GM19397 (cell line): ENCODE measurements around the gene ALG3.
"Not testable (repeated sequence)": the region's sequence is repeated elsewhere in the genome, so short reads cannot be mapped to it uniquely, and the experiment has no call there.

Experiments
- ATAC-seq: cut with Tn5 transposase; IDR thresholded peaks from one replicate; pipeline ENCODE4 v1.9.1; 2021; ENCODE audit warnings: mild to moderate bottlenecking, moderate library complexity; ENCODE audit not compliant: unreplicated experiment

The ALG3 gene

DNA sequence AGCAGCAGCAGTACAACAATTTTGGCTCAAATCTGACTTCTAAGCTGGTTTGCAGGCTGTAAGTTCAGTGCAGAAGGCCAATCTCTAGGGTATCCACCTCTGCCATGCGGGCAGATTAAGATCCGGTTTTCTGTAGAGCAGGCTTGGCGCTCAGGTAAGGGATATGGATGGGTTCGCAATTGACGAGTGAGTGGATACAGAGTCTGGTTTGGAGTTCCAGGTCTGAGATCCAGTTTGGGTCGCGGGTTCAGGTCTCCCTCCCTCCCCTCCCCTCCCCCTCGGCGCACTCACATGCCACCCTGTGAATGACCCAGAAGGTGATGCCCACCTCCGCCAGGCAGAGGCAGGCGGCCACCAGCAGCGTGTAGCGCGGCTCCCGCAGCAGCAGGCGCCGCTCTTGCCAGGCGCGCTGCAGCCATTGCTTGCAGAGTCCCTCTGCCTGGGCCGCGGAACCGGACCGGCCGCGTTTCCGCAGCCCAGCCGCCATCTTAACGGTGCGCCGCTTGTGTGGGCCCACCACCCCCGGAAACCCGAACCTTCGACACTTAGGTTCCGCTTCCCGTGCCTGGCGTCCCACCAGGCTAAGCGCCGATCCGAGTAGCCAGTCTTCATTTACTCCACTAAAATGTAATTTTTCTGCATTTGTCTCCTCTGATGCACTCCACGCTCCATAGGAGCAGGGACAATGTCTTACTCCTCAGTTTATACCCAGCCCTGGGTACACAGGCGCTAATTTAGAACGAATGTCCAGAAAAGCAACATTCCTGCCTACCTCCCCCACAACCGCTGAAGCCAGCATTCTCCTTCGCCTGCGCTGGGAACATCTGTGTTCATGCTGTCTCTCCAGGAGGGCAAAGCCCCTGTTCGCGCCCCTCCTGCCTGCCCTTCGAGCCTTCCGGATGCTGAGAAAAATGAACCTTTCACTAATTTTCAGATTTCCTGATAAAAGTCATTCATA lies at the start of gene ALG3:
Gene ALG3 (minus strand): TSS at position 509 of the 958 bp plus-strand sequence. CDS start 22 bp downstream, at position 487.
- ATAC-seq: peak; percentile 54

DNA sequence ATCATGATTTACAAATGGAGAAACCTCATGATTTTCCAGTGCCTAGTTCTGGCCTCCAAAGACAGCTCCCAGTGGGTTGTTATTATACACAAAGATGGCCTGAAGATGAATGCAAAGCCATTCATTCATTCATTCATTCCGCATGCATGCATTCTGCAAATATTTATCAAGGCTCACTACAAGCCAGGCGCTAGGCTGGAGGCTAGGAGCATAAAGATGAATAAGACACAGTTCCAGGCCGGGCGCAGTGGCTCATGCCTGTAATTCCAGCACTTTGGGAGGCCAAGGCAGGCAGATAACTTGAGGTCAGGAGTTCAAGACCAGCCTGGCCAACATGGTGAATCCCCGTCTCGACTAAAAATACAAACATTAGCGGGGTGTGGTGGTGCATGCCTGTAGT lies 47.9 kb upstream of the ALG3 start:
- no peak for ATAC-seq

DNA sequence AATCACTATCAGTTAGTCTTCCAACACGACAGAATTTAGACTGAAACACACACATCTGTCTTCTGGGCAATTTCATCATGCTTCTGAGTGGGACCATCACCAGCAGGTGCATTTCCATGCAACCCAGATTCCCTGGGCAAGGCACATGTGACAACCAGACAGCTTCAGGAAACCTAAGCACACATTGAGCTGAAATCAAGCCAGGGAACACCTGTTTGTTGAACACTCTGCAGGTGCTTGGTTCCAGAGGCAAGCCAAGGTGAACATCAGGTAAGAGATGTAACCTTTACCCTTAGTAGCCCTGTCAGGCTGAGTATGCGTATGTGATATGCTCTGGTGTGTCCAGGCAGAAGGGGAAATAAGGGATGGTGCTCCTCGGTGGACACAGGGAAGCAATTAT lies 47.0 kb upstream of the ALG3 start:
- ATAC-seq: no peak

DNA sequence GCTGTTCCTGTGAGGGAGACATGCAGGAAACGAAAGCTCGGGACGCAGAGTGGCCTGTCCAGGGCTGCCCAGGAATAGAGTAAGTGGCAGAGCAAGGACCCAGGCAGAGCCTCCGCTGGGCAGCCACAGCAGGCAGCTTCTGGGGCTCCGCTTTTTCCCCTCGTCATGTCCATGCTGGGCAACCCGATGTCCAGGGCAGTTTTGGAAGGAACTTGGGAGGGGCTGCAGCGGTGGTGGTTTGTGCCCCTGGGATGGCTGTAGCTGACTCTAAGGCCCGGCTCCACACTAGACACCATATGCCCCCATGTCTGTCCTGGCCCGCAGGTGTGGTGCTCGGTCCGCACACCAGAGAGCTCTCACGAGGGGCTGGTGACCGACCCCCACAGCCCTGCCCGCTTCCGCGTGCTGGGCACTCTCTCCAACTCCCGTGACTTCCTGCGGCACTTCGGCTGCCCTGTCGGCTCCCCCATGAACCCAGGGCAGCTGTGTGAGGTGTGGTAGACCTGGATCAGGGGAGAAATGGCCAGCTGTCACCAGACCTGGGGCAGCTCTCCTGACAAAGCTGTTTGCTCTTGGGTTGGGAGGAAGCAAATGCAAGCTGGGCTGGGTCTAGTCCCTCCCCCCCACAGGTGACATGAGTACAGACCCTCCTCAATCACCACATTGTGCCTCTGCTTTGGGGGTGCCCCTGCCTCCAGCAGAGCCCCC lies 43.1 kb upstream of the ALG3 start:
- no peak for ATAC-seq

DNA sequence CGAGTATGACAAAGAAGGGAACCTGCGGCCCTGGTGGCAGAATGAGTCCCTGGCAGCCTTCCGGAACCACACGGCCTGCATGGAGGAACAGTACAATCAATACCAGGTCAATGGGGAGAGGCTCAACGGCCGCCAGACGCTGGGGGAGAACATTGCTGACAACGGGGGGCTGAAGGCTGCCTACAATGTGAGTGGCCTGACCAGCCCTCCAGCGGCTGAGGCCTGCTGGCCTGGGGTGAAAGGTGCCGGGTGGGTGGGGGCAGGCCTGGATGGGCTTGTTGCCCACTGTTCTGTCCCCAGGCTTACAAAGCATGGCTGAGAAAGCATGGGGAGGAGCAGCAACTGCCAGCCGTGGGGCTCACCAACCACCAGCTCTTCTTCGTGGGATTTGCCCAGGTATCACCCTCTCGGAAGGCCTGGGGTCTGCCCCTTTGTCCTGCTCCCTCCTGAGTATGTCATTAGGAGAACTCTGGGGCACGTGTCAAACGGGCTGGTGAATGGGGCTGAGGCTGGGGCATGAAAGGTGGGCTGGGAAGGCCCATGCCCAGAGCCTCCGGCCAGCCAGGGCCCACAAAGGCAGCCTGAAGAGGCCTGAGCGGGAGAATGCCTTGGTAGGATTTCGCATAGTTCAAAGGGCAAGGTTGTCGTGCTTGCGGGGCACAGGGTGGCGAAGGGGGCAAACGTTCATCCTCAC lies 42.4 kb upstream of the ALG3 start:
- no peak for ATAC-seq

DNA sequence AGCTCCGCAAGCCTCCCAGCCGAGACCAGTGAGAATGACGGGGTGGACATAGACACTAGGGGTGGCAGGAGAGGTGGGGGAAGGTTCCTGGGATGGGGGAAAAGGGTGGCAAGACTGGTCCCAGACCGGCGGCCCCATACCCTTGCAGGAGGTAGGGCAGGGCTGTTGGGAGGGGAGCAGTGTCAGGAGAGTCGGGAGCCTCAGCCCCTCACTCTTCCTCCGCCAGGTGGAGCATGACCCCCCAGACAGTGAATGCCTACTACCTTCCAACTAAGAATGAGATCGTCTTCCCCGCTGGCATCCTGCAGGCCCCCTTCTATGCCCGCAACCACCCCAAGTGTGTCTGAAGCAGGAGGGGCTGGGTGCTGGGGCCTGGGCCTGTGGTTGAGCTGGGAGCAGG lies 41.6 kb upstream of the ALG3 start:
- ATAC-seq: no peak

DNA sequence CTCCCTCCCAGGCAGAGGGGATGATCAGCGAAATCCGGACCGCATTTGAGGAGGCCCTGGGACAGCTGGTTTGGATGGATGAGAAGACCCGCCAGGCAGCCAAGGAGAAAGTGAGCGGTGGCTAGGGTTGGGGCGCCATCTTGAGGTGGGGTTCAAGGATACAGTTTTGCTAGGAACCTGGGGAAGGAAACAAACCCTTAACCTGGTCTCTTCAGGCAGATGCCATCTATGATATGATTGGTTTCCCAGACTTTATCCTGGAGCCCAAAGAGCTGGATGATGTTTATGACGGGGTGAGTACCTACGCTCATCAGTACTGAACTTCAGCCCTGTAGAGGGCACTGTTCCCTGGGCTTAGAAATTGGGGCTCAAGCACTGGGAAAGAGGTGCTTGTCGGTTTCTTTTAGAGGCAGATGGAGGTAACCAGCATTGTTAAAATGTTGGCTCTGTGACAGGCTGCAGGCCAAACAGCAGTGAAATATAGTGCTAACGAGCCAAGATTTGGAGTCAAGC lies 40.7 kb upstream of the ALG3 start:
- ATAC-seq: no peak

DNA sequence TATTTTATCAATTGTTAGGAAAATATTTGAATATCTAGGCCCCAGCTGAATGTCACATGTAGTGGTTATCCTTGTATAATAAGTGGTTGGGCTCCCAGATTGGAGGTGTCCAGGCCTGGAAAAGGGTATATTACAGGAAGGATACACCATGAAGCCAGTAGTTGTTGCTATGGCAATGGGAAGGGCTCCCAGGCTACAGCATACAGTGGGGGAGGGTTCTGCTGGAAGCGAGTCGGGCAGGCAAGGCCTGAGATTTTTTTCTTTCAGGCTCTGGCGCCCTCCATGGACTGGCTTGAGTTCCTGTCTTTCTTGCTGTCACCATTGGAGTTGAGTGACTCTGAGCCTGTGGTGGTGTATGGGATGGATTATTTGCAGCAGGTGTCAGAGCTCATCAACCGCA lies 35.9 kb upstream of the ALG3 start:
- ATAC-seq: no peak

DNA sequence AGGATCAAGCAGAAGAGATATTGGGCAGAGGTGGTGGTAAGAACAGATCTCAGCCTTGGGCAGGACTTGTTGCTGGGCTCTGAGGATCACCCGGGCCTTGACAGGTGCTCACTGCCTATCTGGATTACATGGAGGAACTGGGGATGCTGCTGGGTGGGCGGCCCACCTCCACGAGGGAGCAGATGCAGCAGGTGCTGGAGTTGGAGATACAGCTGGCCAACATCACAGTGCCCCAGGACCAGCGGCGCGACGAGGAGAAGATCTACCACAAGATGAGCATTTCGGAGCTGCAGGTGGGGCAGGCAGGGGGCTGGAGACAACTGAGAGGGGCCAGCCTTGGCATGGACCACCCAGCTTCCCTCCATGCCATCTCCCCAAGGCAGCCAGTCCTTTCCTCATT lies 34.9 kb upstream of the ALG3 start:
- no peak for ATAC-seq

DNA sequence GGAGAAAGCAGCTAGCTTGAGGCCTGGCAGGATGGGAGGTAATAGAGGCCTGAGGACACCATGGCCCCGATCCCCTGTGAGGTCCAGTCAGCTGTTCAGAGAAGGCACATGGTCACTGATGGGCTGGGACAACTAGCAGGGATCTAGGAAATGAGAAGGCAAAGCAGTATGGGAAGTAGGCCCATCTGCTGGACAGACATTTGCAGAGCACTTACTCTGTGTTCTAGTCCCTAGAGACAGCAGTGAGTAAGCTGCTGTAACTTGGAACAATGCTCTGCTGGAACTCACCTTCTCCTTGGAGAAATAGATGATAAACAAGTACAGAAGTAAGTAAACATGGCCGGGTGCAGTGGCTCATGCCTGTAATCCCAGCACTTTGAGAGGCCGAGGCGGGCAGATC lies 34.2 kb upstream of the ALG3 start:
- no peak for ATAC-seq

DNA sequence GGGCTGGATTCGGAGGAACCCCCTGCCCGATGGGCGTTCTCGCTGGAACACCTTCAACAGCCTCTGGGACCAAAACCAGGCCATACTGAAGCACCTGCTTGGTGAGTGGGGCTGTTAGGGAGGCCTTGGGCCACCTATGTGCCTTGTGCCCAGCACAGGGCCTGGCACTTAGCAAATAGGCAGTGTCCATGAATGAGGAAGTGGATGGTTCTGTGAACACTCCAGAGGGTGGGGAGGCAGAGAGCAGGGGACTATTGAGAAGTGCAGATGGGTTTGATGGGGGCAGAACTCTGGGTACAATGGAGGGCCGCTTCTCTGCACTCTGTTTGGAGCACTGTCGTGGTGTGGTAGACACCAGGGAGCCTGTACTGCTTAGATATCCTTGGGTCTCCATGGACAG lies 28.6 kb upstream of the ALG3 start:
- no peak for ATAC-seq

DNA sequence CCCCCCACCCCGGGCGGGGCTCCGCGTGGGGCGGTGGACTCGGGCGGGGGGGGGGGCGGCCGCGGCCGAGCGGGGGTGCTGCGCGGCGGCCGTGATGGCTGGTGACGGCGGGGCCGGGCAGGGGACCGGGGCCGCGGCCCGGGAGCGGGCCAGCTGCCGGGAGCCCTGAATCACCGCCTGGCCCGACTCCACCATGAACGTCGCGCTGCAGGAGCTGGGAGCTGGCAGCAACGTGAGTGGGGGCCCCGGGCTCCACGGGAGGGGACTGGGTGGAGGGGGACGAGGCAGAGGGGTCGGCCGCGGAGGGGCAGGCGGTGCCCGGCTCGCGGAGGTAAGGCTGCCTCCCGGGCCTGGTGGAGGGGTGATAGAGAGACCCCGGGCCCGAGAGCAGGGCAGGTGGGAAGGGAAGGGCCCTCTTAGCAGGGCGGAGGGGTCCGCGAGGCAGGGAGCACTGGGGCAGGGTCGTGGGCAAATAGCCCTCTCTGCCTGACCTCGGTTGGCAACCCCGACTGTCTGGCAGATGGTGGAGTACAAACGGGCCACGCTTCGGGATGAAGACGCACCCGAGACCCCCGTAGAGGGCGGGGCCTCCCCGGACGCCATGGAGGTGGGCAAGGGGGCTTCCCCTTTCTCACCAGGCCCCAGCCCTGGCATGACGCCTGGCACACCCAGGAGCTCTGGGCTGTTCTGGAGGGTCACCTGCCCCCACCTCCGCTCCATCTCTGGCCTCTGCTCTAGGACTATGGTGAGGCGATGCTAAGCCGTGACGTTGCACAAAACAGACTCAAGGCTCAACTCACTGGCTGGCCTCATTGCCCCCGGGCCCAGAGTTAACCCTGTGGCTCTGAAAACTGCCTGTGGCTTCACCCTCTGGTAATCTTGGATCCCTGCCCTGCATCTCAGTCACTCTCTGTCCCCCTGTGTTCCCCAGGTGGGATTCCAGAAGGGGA lies 27.5 kb upstream of the ALG3 start, which contains the start of gene ECE2:
Gene ECE2 (plus strand): TSS at position 62 of the 950 bp plus-strand sequence. CDS start 132 bp downstream, at position 194.
- no peak for ATAC-seq

DNA sequence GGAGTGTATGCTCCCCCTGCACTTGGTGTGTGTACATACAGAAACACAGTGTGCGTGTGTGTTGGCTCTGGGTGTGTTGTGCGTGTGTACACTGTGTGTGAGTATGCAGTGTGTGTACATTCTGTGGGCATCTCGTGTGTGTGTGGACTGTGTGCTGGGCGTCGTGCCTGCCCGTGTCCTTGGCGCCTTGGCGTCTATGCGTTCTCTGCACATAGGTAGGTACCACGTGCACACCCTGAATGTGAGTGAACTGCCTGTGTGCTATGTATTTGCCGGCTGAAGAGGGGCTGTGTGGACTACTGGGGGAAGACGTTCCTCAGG lies 26.6 kb upstream of the ALG3 start:
- no peak for ATAC-seq

DNA sequence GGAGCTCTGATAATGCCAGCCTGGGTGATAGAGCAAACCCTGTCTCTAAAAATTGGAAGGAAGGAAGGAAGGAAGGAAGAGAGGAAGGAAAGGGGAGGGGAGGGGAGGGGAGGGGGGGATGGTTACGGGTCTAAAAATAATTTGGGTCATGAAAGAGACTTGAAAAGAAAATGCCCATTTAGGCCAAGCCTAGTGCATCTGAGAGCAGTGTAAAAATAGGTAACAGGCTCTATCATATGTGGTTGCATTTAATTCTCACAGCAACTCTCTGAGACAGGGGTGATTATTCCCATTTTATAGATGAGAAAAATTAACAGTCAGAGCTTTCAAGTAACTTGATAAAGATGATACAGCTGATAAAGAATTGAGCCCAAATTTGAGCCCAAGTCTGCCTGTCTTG lies 23.5 kb upstream of the ALG3 start:
- no peak for ATAC-seq

DNA sequence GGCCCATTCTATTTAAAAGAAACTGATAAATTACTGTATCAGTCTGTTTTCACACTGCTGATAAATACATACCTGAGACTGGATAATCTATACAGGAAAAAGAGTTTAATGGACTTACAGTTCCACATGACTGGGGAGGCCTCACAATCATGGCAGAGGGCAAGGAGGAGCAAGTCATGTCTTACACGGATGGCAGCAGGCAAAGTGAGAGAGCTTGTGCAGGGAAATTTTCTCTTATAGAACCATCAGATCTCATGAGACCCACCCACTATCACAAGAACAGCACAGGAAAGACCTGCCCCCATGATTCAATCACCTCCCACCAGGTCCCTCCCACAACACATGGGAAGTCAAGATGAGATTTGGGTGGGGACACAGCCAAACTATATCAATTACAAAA lies 18.5 kb upstream of the ALG3 start:
- ATAC-seq: not testable (repeated sequence)

DNA sequence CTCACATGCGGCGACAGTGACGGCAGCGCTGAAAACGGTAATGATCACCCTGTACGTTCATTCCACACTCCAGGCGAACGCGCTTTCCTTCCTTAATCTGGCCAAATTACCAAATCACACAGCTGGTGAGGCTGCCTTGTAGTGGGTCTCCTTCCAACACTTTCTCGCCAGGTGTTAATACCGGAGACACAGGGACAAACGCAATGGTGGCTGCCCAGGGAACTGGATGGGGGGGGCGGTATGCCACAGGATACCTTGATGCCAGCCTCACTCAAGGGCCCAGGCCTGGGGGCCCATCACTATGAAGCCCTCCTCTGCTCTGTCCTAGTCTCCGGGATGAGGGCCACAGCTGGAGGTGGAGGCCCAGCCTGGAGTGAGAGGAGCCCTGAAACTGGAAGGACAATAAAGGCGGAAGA lies 14.0 kb upstream of the ALG3 start:
- no peak for ATAC-seq

DNA sequence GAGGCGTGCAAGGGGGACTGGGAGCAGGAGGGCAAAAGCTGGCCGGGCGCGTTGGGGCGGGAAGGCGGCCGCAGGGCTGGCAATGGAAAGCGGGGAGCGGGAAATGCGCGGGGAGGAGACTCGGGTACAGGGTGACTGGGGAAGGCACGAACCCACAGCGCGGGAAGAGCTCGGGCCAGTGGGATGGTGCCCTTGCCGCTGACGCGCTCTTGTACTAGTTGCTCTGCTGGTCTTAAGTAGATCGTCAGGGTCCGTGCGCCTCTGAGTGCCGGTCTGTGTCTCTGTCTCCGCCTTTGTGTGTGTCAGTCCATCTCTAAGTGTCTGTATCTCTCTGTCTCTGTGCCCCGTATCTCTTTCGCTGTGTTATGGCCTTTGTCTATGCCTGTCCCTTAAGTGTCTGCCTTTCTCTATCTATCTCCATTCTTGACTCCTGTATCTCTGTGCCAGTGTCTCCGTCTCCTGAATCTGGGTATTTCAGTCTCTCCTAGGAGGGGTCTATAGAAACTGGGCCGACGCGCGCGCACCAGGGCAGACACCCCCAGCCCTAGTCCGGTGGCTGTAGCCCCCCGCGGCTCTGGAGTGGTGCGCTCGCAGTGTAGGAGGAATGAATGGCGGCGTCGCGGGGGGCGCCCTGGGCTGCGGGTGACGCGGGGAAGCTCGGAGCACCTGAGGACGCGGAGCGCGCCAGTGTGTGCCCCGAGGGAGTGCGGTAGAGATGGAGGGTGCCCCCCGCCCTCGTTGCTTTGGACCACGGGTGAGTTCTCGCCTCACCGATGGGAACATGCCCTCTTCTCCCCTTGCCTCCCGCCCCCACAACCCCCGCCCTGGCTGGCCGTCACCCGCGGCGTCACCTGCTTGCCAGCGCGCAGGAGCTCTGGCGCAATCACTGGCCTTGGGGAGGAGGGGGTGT lies 13.3 kb upstream of the ALG3 start:
- no peak for ATAC-seq

DNA sequence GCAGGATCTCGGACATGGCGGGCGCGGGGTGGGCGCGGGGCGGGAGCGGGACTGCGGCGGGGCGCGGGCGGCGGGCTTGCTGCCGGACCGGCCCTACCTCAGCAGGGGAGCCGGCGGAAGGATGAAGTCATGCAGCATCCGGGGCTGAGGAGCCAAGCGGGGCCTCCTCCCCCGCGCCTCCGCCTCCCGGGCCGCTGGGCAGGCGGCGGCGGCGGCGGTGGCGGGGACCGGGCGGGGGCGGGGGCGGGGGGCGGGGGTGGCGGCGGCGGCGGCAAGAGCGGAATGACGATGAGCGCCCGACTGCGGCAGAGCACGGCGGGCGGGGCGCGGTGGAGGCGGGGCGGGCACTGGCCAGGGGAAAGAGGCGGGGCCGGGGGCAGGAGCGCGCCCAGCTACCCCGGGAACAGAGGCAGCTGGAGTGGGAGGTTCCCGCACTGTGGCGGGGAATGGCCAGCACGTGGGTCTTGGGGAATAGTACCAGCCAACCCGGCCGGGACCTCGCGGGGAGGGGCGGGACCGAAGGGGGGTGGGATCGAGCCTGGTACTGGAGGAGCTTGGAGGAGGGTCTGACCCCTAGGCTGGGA lies 12.6 kb upstream of the ALG3 start, which contains the start of gene CAMK2N2:
Gene CAMK2N2 (minus strand): TSS at position 284 of the 584 bp plus-strand sequence. CDS start 268 bp downstream, at position 16.
- peak; percentile 48 for ATAC-seq
